IgD-negative memory B cell (primary cell): ENCODE data around the gene TBC1D20. TPM values are rescaled to one million over a fixed set of nuclear protein-coding genes. Genes with fewer than 3 reads are reported as not detected.
A peak's percentile ranks its signal among the peaks of the same experiment; 100 is the strongest.
"Not testable (repeated sequence)": the region's sequence is repeated elsewhere in the genome, so short reads cannot be mapped to it uniquely, and the experiment has no call there.

ENCODE experiments used
- H3K27ac Mint-ChIP-seq, 3 donors: one replicate each; pipeline ENCODE4 v1.8.0; 2020 to 2022; ENCODE audit warnings: mild to moderate bottlenecking in 3 of 3, mixed read lengths in 3 of 3, moderate library complexity in 1 of 3
- H3K27me3 Mint-ChIP-seq: one replicate; pipeline ENCODE4 v1.8.0; 2021; ENCODE audit warnings: mixed read lengths
- H3K36me3 Mint-ChIP-seq: one replicate; pipeline ENCODE4 v1.8.0; 2020; ENCODE audit warnings: mild to moderate bottlenecking, mixed read lengths
- H3K4me1 Mint-ChIP-seq, 3 donors: one replicate each; pipeline ENCODE4 v1.8.0; 2020 to 2022; ENCODE audit warnings: mixed read lengths in 3 of 3, mild to moderate bottlenecking in 1 of 3
- H3K4me3 Mint-ChIP-seq, 4 donors: one replicate each; pipeline ENCODE4 v1.8.0; 2020 to 2022; ENCODE audit warnings: mild to moderate bottlenecking in 4 of 4, mixed read lengths in 4 of 4, moderate library complexity in 3 of 4
- H3K9me3 Mint-ChIP-seq, 3 donors: one replicate each; pipeline ENCODE4 v1.8.0; 2020 to 2021; ENCODE audit warnings: mixed read lengths in 3 of 3, mild to moderate bottlenecking in 1 of 3
- polyA plus RNA-seq: library from polyadenylated mRNA; unstranded; fragments of 300-500 nt; fragmentation: Illumina TruSeq; gene quantifications from one replicate; pipeline ENCODE4 v1.2.3, GENCODE V29; 2021

The TBC1D20 gene
- polyA plus RNA-seq, 1 donor from 2014 or later, result 19.0 TPM

- peaks cover 0 to 3% (median 0%) of the 10 kb centered on the region in 3 donors for H3K9me3 Mint-ChIP-seq
- H3K27ac Mint-ChIP-seq, result no peak overlapping the region
- H3K36me3 Mint-ChIP-seq, result peaks cover 3% of the 10 kb centered on the region
- H3K4me3 Mint-ChIP-seq, result no peak overlapping the region
- H3K27me3 Mint-ChIP-seq, result no peaks in the 10 kb centered on the region
- peaks cover 9 to 16% (median 14%) of the 10 kb centered on the region in 3 donors for H3K4me1 Mint-ChIP-seq
Measured at GRCh38 chr20:399182-399707, 63.1 kb downstream of the TBC1D20 start.

DNA sequence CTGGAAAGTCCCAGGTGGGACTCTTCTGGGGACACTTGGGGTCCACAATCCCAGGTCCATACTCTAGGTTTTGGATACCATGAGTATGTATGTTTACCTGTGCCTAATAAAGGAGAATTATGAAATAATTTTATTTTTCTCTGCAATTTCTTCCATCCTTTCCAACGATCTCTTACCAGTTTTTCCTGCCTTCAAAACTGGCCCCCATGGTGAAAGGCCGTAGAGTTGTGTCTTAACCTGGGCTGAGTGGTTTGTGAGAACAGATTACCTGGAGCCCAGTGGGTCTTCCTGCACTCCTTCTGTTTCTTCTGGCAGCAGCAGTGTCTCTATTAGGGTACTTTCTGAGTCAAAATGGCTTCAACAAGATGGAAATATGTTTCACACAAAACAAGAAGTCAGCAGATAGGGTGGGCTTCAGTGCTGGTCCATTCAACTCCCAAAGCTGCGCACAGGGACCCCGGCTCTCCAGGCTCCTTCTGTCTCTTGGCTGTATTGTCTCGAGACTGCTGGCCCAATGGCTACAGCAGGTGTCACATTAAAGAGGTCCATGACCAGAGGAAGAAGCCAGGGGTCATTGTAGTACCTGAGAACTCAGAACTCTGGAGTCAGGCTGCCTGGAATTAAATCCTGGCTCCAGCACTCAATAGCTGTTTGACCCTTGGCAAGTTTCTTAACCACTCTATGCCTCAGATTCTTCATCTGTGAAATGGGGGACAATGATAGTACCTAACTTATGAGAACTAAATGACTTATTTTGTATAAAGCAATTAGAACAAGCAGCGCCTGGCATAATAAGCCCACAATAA, 64.7 kb downstream of the TBC1D20 start:
- peaks cover 4 to 10% (median 9%) of the 10 kb centered on the region in 3 donors for H3K4me1 Mint-ChIP-seq
- H3K9me3 Mint-ChIP-seq, result no peaks in the 10 kb centered on the region
- H3K36me3 Mint-ChIP-seq, result peaks cover 5% of the 10 kb centered on the region
- H3K27me3 Mint-ChIP-seq, result no peaks in the 10 kb centered on the region
- peak overlapping the region in 1 of 3 donors; percentile 50 for H3K27ac Mint-ChIP-seq
- H3K4me3 Mint-ChIP-seq, result peak overlapping the region in 1 of 4 donors; percentile 29

GRCh38 chr20:396619-397431, 65.5 kb downstream of the TBC1D20 start:
- no peak overlapping the region for H3K4me3 Mint-ChIP-seq
- no peaks in the 10 kb centered on the region for H3K9me3 Mint-ChIP-seq
- no peak overlapping the region for H3K27ac Mint-ChIP-seq
- no peaks in the 10 kb centered on the region for H3K27me3 Mint-ChIP-seq
- peaks cover 3 to 4% (median 4%) of the 10 kb centered on the region in 3 donors for H3K4me1 Mint-ChIP-seq
- peaks cover 5% of the 10 kb centered on the region for H3K36me3 Mint-ChIP-seq

- Mint-ChIP-seq H3K36me3 (peaks cover 5% of the 10 kb centered on the region), H3K4me1 (peaks cover 0 to 2% (median 1%) of the 10 kb centered on the region in 3 donors), H3K27me3 (no peaks in the 10 kb centered on the region), H3K4me3 (no peak overlapping the region), H3K9me3 (no peaks in the 10 kb centered on the region), H3K27ac (no peak overlapping the region)
Measured at GRCh38 chr20:396252-396618, 66.1 kb downstream of the TBC1D20 start.

GRCh38 chr20:393296-393695, 69.0 kb downstream of the TBC1D20 start:
- H3K36me3 Mint-ChIP-seq, result peaks cover 13% of the 10 kb centered on the region
- H3K4me3 Mint-ChIP-seq, H3K27ac Mint-ChIP-seq, H3K4me1 Mint-ChIP-seq, H3K9me3 Mint-ChIP-seq, H3K27me3 Mint-ChIP-seq: not testable (repeated sequence)

DNA sequence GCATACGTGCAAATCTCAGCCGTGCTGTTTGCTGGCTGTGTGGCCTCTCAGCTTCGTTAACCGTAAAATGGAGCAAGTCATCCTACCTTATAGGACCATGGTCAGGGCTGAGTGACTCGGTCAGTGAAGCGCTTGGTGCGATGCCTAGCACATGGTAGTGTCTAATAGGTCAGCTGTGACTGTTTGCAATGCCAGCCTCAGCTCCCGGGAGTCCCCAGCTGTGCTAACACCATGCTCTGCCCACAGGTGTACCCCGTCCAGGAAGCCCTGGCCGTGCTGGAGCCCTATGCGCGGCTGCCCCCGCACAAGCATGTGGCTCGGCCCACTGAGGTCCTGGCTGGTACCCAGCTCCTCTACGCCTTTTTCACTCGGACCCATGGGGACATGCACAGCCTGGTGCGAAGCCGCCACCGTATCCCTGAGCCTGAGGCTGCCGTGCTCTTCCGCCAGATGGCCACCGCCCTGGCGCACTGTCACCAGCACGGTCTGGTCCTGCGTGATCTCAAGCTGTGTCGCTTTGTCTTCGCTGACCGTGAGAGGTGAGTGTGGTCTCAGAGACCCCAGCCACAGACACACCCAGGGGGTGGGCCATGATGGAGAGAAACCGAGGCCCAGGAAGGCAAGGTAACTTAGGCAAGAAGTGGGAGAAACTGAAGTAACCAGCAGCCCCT, 71.2 kb downstream of the TBC1D20 start:
- Mint-ChIP-seq H3K4me3 (no peak overlapping the region), H3K9me3 (no peaks in the 10 kb centered on the region), H3K4me1 (peaks cover 0 to 3% (median 2%) of the 10 kb centered on the region in 3 donors), H3K36me3 (peaks cover 13% of the 10 kb centered on the region), H3K27me3 (no peaks in the 10 kb centered on the region), H3K27ac (no peak overlapping the region)

DNA sequence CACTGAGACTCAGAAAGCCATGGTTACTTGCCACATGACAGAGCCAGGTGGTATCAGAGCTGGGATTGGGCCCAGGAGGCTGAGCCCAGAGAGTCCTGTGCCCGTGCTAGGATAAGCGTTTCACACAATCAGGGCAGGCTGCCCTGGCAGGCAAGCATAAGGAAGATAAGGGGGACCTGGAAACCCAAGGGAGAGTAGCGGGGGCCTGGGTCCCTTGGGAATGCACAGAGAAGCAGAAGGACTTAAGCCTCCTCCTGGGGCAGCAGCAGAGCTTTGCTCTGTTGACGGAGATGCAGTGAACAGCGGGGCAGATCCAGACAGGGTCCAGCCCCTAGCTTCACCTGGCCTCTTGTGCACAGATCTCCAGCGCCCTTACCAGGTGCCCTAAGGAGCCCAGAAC, 73.1 kb downstream of the TBC1D20 start:
- no peak overlapping the region for H3K4me3 Mint-ChIP-seq
- peaks cover 10% of the 10 kb centered on the region for H3K36me3 Mint-ChIP-seq
- peaks cover 0 to 6% (median 3%) of the 10 kb centered on the region in 3 donors for H3K4me1 Mint-ChIP-seq
- H3K27me3 Mint-ChIP-seq, result no peaks in the 10 kb centered on the region
- H3K27ac Mint-ChIP-seq, result no peak overlapping the region
- no peaks in the 10 kb centered on the region for H3K9me3 Mint-ChIP-seq

- H3K36me3 Mint-ChIP-seq, result peaks cover 9% of the 10 kb centered on the region
- H3K4me1 Mint-ChIP-seq, result peaks cover 0 to 5% (median 5%) of the 10 kb centered on the region in 3 donors
- H3K27ac Mint-ChIP-seq, result peak overlapping the region in 1 of 3 donors; percentile 53
- H3K4me3 Mint-ChIP-seq, result peak overlapping the region in 1 of 4 donors; percentile 39
- H3K27me3 Mint-ChIP-seq, result no peaks in the 10 kb centered on the region
- no peaks in the 10 kb centered on the region for H3K9me3 Mint-ChIP-seq
Measured at GRCh38 chr20:388034-388994, 74.0 kb downstream of the TBC1D20 start.

DNA sequence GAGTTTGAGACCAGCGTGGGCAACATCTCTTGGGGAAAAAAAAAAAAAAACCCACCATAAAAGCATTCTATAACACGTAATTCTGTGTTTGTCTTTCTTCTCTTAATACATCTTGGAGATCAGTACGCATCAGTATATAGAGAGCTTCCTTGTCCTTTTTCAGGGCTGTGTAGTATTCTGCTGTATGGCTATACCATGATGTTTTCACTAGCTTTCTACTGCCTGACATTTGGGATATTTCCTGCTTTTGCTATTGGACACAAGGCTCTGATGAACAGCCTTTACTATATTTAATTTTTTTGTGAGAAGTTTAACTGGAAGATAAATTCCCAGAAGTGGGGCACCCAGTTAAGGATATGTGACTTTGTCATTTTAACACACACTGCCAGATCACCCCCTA, 74.8 kb downstream of the TBC1D20 start:
- H3K27me3 Mint-ChIP-seq, result no peaks in the 10 kb centered on the region
- H3K9me3 Mint-ChIP-seq, result no peaks in the 10 kb centered on the region
- H3K36me3 Mint-ChIP-seq, result peaks cover 9% of the 10 kb centered on the region
- H3K4me3 Mint-ChIP-seq, result no peak overlapping the region
- H3K4me1 Mint-ChIP-seq, result peaks cover 0 to 11% (median 5%) of the 10 kb centered on the region in 3 donors
- H3K27ac Mint-ChIP-seq, result no peak overlapping the region

DNA sequence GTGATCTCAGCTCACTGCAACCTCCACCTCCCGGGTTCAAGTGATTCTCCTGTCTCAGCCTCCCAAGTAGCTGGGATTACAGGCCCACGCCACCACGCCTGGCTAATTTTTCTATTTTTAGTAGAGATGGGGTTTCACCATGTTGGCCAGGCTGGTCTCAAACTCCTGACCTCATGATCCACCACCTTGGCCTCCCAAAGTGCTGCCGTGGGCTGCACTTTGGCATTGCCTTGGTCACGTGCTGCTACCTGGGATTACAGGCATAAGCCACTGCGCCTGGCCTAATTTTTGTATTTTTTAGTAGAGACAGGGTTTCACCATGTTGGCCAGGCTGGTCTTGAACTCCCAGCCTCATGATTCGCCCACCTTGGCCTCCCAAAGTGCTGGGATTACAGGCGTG, 75.7 kb downstream of the TBC1D20 start:
- H3K4me3 Mint-ChIP-seq, H3K9me3 Mint-ChIP-seq, H3K27ac Mint-ChIP-seq, H3K36me3 Mint-ChIP-seq, H3K27me3 Mint-ChIP-seq: not testable (repeated sequence)
- peaks cover 5 to 17% (median 7%) of the 10 kb centered on the region in 3 donors for H3K4me1 Mint-ChIP-seq

Other genes with a start within 250 kb of the TBC1D20 start
- not detected for gene DEFB129, start 235.3 kb downstream of the TBC1D20 start, polyA plus RNA-seq
- gene DEFB132, start 204.8 kb downstream of the TBC1D20 start, polyA plus RNA-seq, result not detected
- gene C20orf96, start 171.8 kb downstream of the TBC1D20 start, polyA plus RNA-seq, result 1.1 TPM
- gene ZCCHC3, start 165.0 kb downstream of the TBC1D20 start, polyA plus RNA-seq, result 16.7 TPM
- gene SOX12, start 137.0 kb downstream of the TBC1D20 start, polyA plus RNA-seq, result 1.9 TPM
- 6.2 TPM for gene NRSN2, start 115.4 kb downstream of the TBC1D20 start, polyA plus RNA-seq
- 20.1 TPM for gene TRIB3, start 81.8 kb downstream of the TBC1D20 start, polyA plus RNA-seq
- gene RBCK1, start 54.2 kb downstream of the TBC1D20 start, polyA plus RNA-seq, result 107 TPM
- gene CSNK2A1, start 81.3 kb upstream of the TBC1D20 start, polyA plus RNA-seq, result 56.8 TPM
- gene TCF15, start 147.8 kb upstream of the TBC1D20 start, polyA plus RNA-seq, result not detected
- gene SRXN1, start 190.7 kb upstream of the TBC1D20 start, polyA plus RNA-seq, result 5.5 TPM
- not detected for gene SCRT2, start 213.3 kb upstream of the TBC1D20 start, polyA plus RNA-seq